Prostate gland (tissue), 2 donors: ENCODE data around the gene GPR155. TPM values are rescaled to one million over a fixed set of nuclear protein-coding genes. Genes with fewer than 3 reads are reported as not detected.
A peak's percentile ranks its signal among the peaks of the same experiment; 100 is the strongest.
"Not testable (repeated sequence)": the region's sequence is repeated elsewhere in the genome, so short reads cannot be mapped to it uniquely, and the experiment has no call there.

Experiments
- DNase-seq: peaks from one replicate; pipeline ENCODE4 v3.0.0-alpha.2; 2019; ENCODE audit warnings: low spot score
- H3K27ac ChIP-seq, 2 donors: fragments of 200-600 bp; sonication (generic); 2 replicates each; pipeline ENCODE4 v1.5.1; 2017 to 2019
- H3K27me3 ChIP-seq: fragments of 200-600 bp; sonication (generic); replicated peaks from 2 replicates; pipeline ENCODE4 v1.5.1; 2019; ENCODE audit not compliant: insufficient read depth
- H3K36me3 ChIP-seq, 2 donors: fragments of 200-600 bp; sonication (generic); 1 replicate in 1 of 2; 2 replicates in 1 of 2; pipeline versions ENCODE4 v1.5.1 to v1.8.1; 2017 to 2019
- H3K4me1 ChIP-seq: fragments of 200-600 bp; sonication (generic); replicated peaks from 2 replicates; pipeline ENCODE4 v1.5.1; 2019
- H3K4me3 ChIP-seq, 2 donors: fragments of 200-600 bp; sonication (generic); 2 replicates each; pipeline ENCODE4 v1.5.1; 2017 to 2019
- H3K9me3 ChIP-seq: fragments of 200-600 bp; sonication (generic); 2 replicates; pipeline ENCODE4 v1.5.1; 2017
- POLR2A ChIP-seq: fragments of 450-650 bp; IDR thresholded peaks from one replicate; pipeline ENCODE4 v1.6.1; 2016; ENCODE audit warnings: antibody characterized with exemption, mild to moderate bottlenecking
- POLR2AphosphoS5 ChIP-seq: sonication (generic); formaldehyde crosslinking; IDR thresholded peaks from one replicate; pipeline ENCODE4 v1.6.1; 2017; ENCODE audit warnings: antibody characterized with exemption
- whole genome bisulfite sequencing: methylation state at CpG from one replicate; pipeline ENCODE4 v1.1.5; 2018; 5-methylcytosine and 5-hydroxymethylcytosine counted together
- intact Hi-C: fragments of 100-400 bp; cut with DNase I; formaldehyde crosslinking; loops from one replicate; pipeline ENCODE4 v1.14.2; 2022
- total RNA-seq, 2 donors: library from RNA; depleted of rRNA; stranded (reverse); fragments of >200 nt; gene quantifications; one replicate each; pipeline ENCODE4 v1.1.0, GENCODE V29; 2016
- TF ChIP-seq, protein P1 (sequence below), 4 experiments: fragments of 200-600 bp in 2 of 4; fragments of 450-650 bp in 2 of 4; sonication (generic) in 2 of 4; IDR thresholded peaks; 1 replicate in 3 of 4; 2 replicates in 1 of 4; pipeline ENCODE4 v1.5.1; 2016 to 2019; ENCODE audit warnings: antibody characterized with exemption in 4 of 4, mild to moderate bottlenecking in 2 of 4, moderate library complexity in 2 of 4

Gene GPR155
- total RNA-seq, 2 donors from 2014 or later, result 3.7 to 4.5 TPM

- peak within 1 kb of the TSS; percentile 87 to 88 for H3K27ac ChIP-seq
- DNase-seq, result peak; percentile 81
- no peaks in the 10 kb centered on the region for H3K36me3 ChIP-seq
- intact Hi-C loops, result no loop called here
- TF ChIP-seq POLR2A, result no peak
- TF ChIP-seq POLR2AphosphoS5, result peak; percentile 86
- no peaks in the 10 kb centered on the region for H3K9me3 ChIP-seq
- peaks cover 13% of the 10 kb centered on the region for H3K4me1 ChIP-seq
- peak within 1 kb of the TSS; percentile 58 to 73 for H3K4me3 ChIP-seq
- H3K27me3 ChIP-seq, result no peaks in the 10 kb centered on the region
- under 1% methylated on average over 35 of the region's 35 CpGs for WGBS
These were observed 91.4 kb downstream of the GPR155 start, which contains the start of gene SCRN3 for GRCh38 chr2:174395284-174395968. Gene SCRN3, plus strand, starts transcription at chr2:174395730. Its CDS starts 2,554 bp downstream, at chr2:174398284.

DNA sequence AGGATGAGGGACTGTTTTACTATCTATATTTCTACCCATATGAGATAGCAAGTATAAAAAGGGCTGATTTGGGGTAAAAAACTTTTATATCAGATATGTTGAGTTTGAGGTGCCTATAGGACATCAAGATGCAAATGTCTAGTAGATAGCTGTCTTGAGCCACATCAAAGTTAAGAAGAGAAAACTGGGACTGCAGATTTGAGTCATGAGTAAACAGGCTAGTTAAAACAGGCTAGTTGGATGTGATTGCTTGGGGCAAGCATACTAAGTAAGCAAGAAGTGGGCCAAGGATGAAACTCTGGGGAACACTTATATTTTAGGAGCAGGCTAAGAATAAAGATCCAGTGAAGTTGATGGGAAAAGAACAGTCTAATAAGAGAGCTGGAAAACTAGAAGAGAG lies 94.1 kb downstream of the GPR155 start:
- H3K4me1 ChIP-seq, result peaks cover 13% of the 10 kb centered on the region
- no peak overlapping the region for H3K4me3 ChIP-seq
- H3K9me3 ChIP-seq, result no peaks in the 10 kb centered on the region
- H3K36me3 ChIP-seq, result no peaks in the 10 kb centered on the region
- TF ChIP-seq POLR2AphosphoS5, result no peak
- TF ChIP-seq POLR2A, result no peak
- TF ChIP-seq, protein P1, sequence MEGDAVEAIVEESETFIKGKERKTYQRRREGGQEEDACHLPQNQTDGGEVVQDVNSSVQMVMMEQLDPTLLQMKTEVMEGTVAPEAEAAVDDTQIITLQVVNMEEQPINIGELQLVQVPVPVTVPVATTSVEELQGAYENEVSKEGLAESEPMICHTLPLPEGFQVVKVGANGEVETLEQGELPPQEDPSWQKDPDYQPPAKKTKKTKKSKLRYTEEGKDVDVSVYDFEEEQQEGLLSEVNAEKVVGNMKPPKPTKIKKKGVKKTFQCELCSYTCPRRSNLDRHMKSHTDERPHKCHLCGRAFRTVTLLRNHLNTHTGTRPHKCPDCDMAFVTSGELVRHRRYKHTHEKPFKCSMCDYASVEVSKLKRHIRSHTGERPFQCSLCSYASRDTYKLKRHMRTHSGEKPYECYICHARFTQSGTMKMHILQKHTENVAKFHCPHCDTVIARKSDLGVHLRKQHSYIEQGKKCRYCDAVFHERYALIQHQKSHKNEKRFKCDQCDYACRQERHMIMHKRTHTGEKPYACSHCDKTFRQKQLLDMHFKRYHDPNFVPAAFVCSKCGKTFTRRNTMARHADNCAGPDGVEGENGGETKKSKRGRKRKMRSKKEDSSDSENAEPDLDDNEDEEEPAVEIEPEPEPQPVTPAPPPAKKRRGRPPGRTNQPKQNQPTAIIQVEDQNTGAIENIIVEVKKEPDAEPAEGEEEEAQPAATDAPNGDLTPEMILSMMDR (IDR thresholded peaks at IDR 0.05), result no peak
- intact Hi-C loops, result no loop called here
- DNase-seq, result no peak
- no peak overlapping the region for H3K27ac ChIP-seq
- no peaks in the 10 kb centered on the region for H3K27me3 ChIP-seq

GRCh38 chr2:174390303-174390702 lies 96.5 kb downstream of the GPR155 start:
- DNase-seq, H3K27me3 ChIP-seq, intact Hi-C loops, H3K27ac ChIP-seq, H3K9me3 ChIP-seq, H3K4me3 ChIP-seq, H3K36me3 ChIP-seq: not testable (repeated sequence)
- WGBS, result 99% methylated on average over 3 of the region's 3 CpGs
- H3K4me1 ChIP-seq, result peaks cover 13% of the 10 kb centered on the region

GRCh38 chr2:174389542-174389941 lies 97.3 kb downstream of the GPR155 start:
- TF ChIP-seq POLR2A (no peak), POLR2AphosphoS5 (no peak)
- TF ChIP-seq, protein P1 (IDR thresholded peaks at IDR 0.05), result no peak
- Histone ChIP-seq H3K27ac (no peak overlapping the region), H3K27me3 (no peaks in the 10 kb centered on the region), H3K4me1 (peaks cover 13% of the 10 kb centered on the region), H3K4me3 (no peak overlapping the region), H3K36me3 (no peaks in the 10 kb centered on the region), H3K9me3 (no peaks in the 10 kb centered on the region)
- WGBS, result 95% methylated on average over 6 of the region's 6 CpGs
- intact Hi-C loops, result no loop called here
- DNase-seq, result no peak

DNA sequence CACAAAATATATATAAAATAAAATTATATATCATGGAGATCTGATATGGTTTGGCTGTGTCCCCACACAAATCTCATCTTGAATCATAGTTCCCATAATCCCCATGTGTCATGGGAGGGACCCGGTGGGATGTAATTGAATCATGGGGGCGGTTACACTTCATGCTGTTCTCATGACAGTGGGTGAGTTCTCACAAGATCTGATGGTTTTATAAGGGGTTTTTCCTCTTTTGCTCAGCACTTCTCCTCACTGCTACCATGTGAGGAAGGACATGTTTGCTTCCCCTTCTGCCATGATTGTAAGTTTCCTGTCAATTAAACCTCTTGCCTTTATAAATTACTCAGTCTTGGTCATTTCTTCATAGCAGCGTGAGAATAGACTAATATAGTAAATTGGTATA lies 98.1 kb downstream of the GPR155 start:
- H3K27me3 ChIP-seq, H3K27ac ChIP-seq, intact Hi-C loops, DNase-seq, H3K4me3 ChIP-seq, H3K4me1 ChIP-seq, H3K36me3 ChIP-seq, H3K9me3 ChIP-seq: not testable (repeated sequence)
- 89% methylated on average over 3 of the region's 3 CpGs for WGBS

DNA sequence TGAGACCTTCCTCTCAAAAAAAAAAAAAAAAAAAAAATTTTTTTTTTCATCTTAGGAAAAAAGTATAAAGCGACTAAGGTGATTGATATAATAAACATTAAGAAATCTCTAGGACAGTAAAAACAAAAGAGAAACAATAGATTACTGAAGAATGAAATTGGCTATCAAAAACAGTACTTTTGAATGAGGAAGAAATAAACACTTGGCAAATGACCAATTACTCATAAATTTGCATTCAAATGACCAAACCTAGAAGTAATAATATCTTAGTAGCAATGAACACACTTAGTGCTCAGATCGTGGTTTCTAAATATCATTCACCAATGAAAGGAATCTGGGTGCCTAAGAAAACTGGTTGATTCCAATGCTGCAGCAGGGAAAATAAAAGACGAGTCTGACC lies 101.6 kb downstream of the GPR155 start:
- Histone ChIP-seq H3K27me3 (no peaks in the 10 kb centered on the region), H3K4me3 (no peak overlapping the region), H3K9me3 (no peaks in the 10 kb centered on the region), H3K36me3 (no peaks in the 10 kb centered on the region), H3K4me1 (no peaks in the 10 kb centered on the region), H3K27ac (no peak overlapping the region)
- WGBS, result 89% methylated on average over 3 of the region's 3 CpGs
- intact Hi-C loops, result no loop called here
- no peak for TF ChIP-seq POLR2AphosphoS5
- TF ChIP-seq, protein P1 (IDR thresholded peaks at IDR 0.05), result no peak
- TF ChIP-seq POLR2A, result no peak
- DNase-seq, result no peak
